Kidney tubule cell (primary cell): Measurements from ENCODE around the gene TUFT1.

ENCODE experiments used
- DNase-seq: peaks from one replicate; pipeline ENCODE4 v3.0.0-alpha.2; 2018; ENCODE audit warnings: low spot score

TUFT1 gene, protein sequence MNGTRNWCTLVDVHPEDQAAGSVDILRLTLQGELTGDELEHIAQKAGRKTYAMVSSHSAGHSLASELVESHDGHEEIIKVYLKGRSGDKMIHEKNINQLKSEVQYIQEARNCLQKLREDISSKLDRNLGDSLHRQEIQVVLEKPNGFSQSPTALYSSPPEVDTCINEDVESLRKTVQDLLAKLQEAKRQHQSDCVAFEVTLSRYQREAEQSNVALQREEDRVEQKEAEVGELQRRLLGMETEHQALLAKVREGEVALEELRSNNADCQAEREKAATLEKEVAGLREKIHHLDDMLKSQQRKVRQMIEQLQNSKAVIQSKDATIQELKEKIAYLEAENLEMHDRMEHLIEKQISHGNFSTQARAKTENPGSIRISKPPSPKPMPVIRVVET

GRCh38 chr1:151540021-151540981 is at the start of gene TUFT1:
TUFT1 (plus strand) TSS chr1:151540309; CDS start chr1:151540367, 58 bp downstream.
- peak; percentile 94 for DNase-seq

GRCh38 chr1:151491641-151492040 is 48.5 kb upstream of the TUFT1 start:
- no peak for DNase-seq

GRCh38 chr1:151492120-151492519 is 48.0 kb upstream of the TUFT1 start:
- DNase-seq, result no peak

GRCh38 chr1:151493042-151493441 is 47.1 kb upstream of the TUFT1 start:
- no peak for DNase-seq

GRCh38 chr1:151494741-151495281 is 45.3 kb upstream of the TUFT1 start:
- DNase-seq, result peak; percentile 92

GRCh38 chr1:151495316-151495715 is 44.8 kb upstream of the TUFT1 start:
- DNase-seq, result no peak

DNA sequence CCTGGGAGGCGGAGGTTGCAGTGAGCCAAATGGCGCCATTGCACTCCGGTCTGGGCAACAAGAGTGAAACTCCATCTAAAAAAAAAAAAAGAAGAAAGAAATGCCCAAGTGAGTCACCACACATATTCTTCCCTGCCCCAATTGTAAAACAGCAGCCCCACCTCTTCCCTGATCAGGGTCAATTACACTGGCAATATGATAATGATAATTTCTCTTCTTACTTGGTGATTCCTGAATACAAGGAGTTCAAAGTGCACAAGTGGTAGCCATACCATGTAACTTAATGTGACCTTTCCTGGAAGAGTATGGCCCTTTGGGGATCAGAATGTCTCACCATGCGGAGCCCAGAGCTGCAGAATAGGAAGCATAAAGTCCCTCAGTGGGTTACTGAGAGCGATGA is 40.7 kb upstream of the TUFT1 start:
- no peak for DNase-seq

GRCh38 chr1:151499930-151500329 is 40.2 kb upstream of the TUFT1 start:
- DNase-seq, result no peak

DNA sequence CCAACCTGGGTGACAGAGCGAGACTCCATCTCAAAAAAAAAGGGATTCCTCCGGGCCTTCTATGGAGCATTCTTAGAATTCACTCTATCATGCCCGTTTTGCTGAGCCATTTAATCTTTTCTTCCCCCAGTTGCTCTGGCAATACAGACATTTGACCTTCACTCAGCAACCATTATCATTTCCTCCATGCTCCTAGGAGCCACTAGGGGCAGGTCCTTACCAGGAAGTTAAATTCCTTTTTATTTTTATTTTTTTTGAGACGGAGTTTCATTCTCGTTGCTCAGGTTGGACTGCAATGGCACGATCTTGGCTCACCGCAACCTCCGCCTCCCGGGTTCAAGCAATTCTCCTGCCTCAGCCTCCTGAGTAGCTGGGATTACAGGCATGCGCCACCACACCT is 38.6 kb upstream of the TUFT1 start:
- DNase-seq, result peak; percentile 52

DNA sequence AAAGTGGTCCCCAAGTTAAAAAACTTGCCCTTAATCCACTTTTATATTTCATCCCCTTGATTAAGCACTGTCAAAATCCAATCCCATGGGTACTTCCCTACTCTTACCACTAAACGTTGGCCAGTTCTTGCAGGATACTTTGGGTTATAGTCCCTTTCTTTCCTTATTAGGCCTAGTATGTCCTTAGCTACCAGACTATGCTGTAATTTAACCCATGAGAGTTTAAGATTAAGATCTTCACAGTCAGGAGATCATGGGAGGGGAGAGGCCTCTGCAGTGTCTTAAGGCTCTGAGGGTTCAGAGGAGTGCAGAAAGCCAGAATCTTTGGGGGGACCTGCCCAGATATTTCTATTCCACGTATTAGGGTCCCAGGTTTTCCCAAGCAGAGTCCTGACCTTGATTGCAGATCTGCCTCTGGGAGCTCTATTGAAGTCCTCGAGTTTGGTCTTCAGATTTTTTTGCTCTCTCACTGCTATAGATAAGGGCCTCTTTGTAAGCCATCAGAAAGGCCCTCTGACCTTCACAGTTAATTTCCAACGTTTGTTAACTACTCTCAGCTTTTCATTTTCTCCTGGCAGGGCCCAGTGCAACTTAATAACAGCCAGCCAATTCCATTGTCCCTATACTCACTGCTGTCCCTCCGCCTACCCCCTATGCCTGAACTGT is 37.9 kb upstream of the TUFT1 start:
- no peak for DNase-seq

DNA sequence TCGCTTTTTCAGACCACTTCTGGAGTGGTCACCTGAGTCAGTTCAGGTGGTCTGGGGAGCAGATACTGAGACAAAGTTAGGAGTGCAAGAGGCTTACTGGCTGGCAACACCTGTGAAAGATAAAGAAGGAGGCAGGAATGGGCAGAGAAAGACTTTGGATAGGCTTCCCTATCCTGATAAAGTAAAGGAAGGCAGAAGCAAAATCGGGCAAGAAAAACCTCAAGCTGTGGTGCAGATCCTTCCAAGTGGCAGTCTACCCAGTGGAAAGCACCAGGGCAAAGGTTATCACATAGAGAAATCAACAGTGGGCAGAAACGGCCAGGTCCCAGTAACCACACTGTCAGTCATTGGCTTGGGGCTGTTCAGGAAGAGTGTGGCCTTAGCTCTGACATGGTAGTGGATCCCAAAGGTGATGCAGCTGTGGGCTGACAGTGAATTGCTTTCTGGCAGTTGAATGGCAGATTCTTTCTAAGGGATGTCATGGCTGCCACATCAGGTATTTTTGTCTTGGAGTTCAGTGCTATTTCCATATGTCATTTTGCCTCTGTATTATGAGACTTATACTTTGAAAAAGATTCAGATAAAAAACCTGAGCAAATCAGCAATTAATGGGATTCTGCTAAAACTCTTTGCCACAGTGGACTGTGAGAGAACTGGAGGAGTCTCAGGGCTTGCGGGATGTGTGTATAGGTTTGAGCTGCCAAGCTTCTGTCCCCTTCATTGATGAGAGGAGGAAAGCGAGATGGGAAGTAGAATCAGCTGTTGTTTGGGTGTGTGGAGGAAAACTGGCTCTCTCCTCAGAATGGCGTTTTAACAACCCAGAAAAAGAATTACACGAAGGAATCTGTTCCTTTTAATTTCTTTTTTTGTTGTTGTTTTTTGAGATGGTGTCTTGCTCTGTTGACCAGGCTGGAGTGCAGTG is 37.0 kb upstream of the TUFT1 start:
- DNase-seq, result peak; percentile 37

DNA sequence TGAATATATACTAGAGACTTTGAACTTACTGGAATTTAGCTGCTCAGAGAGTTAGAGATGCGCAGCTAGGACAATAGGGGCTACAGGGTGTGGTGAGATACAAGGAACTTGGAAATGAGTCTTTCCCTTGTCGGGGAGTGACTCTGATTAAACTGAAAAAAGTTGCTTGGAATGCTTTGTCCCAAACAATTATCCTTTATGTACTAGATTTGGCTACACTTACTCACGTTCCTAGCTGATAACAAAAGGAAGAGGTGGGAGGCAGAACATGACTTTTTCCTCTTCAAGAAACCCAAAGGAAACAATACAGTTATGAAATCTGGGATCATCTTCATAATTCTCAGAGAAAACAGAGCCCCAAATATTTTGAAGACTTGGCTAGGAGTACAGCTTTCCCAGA is 35.9 kb upstream of the TUFT1 start:
- no peak for DNase-seq

DNA sequence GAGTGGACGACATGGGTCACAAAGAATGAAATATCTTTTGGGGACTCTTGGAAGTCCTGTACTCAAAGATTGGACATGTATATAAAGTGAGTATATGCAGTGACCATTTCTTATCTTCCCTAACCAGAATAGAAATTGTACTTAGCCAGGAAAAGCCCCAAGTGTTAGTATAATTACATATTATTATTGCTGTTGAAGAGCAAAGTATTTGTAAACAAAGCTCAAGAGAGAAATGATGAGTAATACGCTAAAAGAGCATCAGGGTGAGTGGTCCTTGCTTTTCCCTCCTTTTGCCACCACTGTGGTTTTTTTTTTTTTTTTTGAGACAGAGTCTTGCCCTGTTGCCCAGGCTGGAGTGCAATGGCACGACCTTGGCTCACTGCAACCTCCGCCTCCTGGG is 35.4 kb upstream of the TUFT1 start:
- no peak for DNase-seq

GRCh38 chr1:151508833-151509232 is 31.3 kb upstream of the TUFT1 start:
- DNase-seq, result peak; percentile 71

GRCh38 chr1:151509350-151510019 is 30.6 kb upstream of the TUFT1 start:
- DNase-seq, result no peak

GRCh38 chr1:151510020-151510405 is 30.1 kb upstream of the TUFT1 start:
- no peak for DNase-seq

DNA sequence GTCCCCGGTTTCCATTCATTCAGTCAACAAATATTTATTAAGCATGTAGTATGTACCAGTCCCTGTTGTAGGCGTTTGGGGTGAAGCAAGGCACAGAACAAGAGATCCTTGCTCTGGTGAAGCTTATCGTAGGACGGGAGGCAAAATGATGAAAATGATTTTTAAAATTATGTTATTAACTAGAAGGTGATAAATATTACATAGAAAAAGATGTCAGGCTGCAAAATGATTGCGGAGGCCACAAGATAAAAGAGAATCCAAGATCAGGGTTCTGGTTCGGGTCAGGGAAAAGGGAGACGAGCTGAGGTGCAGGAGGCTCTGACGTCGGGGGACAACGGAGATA is 29.5 kb upstream of the TUFT1 start:
- no peak for DNase-seq

- peak; percentile 90 for DNase-seq
These were observed 29.0 kb upstream of the TUFT1 start, which contains the start of gene CGN for GRCh38 chr1:151510957-151511635. CGN (plus strand) TSS chr1:151511387; CDS start chr1:151518520, 7,133 bp downstream.

DNA sequence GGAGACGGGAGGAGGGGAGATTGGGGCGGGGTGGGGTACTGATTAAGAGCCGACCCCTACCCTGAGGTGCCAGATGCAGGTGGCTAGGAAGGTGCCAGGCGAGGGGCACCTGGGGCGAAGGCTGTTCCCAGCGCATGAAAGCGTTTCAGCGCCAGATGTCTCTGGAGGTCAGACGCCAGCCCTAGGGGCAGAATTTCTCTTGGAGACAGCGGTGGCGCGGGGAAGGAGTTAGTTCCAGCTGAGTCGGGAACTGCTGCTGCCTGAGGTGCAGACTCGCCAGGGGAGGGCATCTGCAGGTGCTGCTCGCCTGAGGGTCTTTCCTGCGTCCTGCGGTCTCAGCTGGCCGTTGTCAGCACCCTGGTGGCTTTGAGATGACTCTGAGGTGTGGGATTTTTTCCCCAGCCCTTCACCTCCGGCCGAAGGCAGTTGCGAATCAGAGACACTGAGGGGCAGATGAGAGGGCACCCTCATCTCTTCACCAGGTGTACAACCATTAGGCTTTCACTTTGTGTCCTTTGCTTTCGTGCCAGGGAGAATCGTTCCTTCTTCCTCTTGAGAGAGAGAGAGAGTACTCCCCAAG is 28.4 kb upstream of the TUFT1 start:
- DNase-seq, result peak; percentile 55

- DNase-seq, result peak; percentile 46
These were observed 27.8 kb upstream of the TUFT1 start for GRCh38 chr1:151512326-151512725.
